ENCODE results near the gene ZNF516.
A peak's percentile ranks its signal among the peaks of the same experiment; 100 is the strongest.

Gene ZNF516

DNA sequence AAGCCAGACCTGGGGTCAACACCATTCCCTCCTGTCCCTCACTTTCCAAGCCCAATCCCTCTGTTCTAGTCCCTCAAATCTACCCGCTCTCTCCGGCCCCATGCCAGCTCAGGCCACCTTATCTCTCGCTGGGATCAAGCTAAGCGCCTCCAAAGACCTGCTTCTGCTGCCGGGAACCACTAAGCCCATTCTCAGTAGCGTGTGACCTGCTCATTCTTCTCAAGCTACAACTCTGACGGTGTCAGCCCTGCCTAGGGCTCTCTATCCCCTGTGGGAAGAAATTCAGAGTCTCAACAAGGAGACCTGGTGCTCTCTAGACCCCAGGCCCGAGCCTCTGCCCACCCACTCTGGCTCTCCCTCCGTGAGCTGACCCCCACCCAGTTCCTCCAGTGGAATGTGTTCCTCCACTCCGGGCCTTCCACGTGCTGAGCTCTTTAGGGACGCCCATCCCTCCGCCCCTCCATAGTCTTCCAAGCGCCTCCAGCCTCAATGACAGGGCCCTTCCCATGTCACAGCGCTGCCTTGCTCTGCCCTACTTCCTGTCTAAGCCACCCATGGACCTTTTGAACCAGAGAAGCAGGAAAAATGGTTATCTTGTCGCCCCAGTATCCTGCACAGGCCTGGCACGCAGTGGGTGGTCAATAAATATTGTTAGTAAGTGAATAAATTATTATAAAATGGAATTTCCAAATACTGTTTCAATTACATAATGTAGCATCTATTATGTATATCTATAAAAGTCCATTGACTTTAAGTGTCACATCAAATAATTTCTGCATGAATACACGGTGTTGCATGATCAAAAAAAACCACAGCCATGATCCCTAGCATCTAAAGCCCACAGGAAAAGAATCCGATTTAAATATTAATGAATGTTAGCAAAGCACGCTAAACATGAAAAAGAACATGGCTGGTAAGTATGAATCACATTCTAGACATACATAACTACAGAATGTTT, 127.6 kb downstream of the ZNF516 start:
- peaks cover 12% of the 10 kb centered on the region for H3K4me1 ChIP-seq (ENCODE audit: insufficient read depth, low read length)
- no peak overlapping the region for H3K27ac ChIP-seq (ENCODE audit: low read length)
- H3K79me2 ChIP-seq (ENCODE audit: insufficient read depth, low read length) = no peaks in the 10 kb centered on the region
- DNase-seq (peak; percentile 6), ATAC-seq (ENCODE audit: insufficient read depth, low read depth) (peak; percentile 22; the same call in 1 of the 3 replicates)
- H3K9me3 ChIP-seq (ENCODE audit: insufficient read depth, low read length, severe bottlenecking) = no peaks in the 10 kb centered on the region
- TF ChIP-seq, protein P1, sequence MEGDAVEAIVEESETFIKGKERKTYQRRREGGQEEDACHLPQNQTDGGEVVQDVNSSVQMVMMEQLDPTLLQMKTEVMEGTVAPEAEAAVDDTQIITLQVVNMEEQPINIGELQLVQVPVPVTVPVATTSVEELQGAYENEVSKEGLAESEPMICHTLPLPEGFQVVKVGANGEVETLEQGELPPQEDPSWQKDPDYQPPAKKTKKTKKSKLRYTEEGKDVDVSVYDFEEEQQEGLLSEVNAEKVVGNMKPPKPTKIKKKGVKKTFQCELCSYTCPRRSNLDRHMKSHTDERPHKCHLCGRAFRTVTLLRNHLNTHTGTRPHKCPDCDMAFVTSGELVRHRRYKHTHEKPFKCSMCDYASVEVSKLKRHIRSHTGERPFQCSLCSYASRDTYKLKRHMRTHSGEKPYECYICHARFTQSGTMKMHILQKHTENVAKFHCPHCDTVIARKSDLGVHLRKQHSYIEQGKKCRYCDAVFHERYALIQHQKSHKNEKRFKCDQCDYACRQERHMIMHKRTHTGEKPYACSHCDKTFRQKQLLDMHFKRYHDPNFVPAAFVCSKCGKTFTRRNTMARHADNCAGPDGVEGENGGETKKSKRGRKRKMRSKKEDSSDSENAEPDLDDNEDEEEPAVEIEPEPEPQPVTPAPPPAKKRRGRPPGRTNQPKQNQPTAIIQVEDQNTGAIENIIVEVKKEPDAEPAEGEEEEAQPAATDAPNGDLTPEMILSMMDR (IDR thresholded peaks at IDR 0.05; ENCODE audit: borderline replicate concordance, extremely low read depth, low read length, poor library complexity, severe bottlenecking) = no peak
- TF ChIP-seq EZH2 (IDR thresholded peaks at IDR 0.05; ENCODE audit: borderline replicate concordance, low read depth, low read length, severe bottlenecking) = no peak
- no peak overlapping the region for H3K9ac ChIP-seq (ENCODE audit: low read depth, low read length)
- H3K4me2 ChIP-seq (ENCODE audit: insufficient read depth, low read length) = no peak overlapping the region
- H2AFZ ChIP-seq (ENCODE audit: low read depth, low read length) = no peak overlapping the region
- no peak overlapping the region for H3K4me3 ChIP-seq (ENCODE audit: low read depth in 1 of 2, low read length in 2 of 2)
- H4K20me1 ChIP-seq (ENCODE audit: insufficient read depth, low read length) = no peaks in the 10 kb centered on the region
- H3K27me3 ChIP-seq (ENCODE audit: insufficient read depth, low read length, poor library complexity) = no peaks in the 10 kb centered on the region
- no peaks in the 10 kb centered on the region for H3K36me3 ChIP-seq (ENCODE audit: insufficient read depth, low read length)

DNA sequence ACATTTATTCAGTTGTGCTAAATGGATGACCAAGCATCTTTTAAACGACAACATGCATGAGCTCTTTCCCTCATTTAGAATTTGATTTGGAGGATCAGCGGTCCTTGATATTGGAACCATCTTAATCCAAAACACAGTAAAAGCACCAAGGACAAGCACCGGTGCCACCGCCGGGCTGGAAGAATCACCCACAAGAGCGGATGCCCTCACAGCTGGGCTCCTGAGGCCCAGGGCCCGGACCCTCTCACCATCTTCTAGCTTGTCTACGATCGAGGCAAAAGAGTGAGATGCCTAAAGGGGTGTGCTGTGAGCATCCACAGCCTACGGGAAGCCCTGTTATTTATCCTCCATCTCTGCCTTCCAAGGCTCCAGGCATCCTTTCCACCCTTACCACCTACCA, 129.5 kb downstream of the ZNF516 start:
- no peak overlapping the region for H3K27ac ChIP-seq (ENCODE audit: low read length)
- DNase-seq = no peak
- H3K27me3 ChIP-seq (ENCODE audit: insufficient read depth, low read length, poor library complexity) = no peaks in the 10 kb centered on the region
- H4K20me1 ChIP-seq (ENCODE audit: insufficient read depth, low read length) = no peaks in the 10 kb centered on the region
- no peaks in the 10 kb centered on the region for H3K79me2 ChIP-seq (ENCODE audit: insufficient read depth, low read length)
- H3K4me3 ChIP-seq (ENCODE audit: low read depth in 1 of 2, low read length in 2 of 2) = no peak overlapping the region
- H3K4me1 ChIP-seq (ENCODE audit: insufficient read depth, low read length) = no peaks in the 10 kb centered on the region; the same call in 1 of the 2 replicates
- no peak overlapping the region for H3K4me2 ChIP-seq (ENCODE audit: insufficient read depth, low read length)
- TF ChIP-seq, protein P1 (IDR thresholded peaks at IDR 0.05; ENCODE audit: borderline replicate concordance, extremely low read depth, low read length, poor library complexity, severe bottlenecking) = no peak
- no peak for TF ChIP-seq EZH2 (IDR thresholded peaks at IDR 0.05; ENCODE audit: borderline replicate concordance, low read depth, low read length, severe bottlenecking)
- H3K9me3 ChIP-seq (ENCODE audit: insufficient read depth, low read length, severe bottlenecking) = no peaks in the 10 kb centered on the region
- no peak overlapping the region for H3K9ac ChIP-seq (ENCODE audit: low read depth, low read length)
- H3K36me3 ChIP-seq (ENCODE audit: insufficient read depth, low read length) = no peaks in the 10 kb centered on the region
- no peak overlapping the region for H2AFZ ChIP-seq (ENCODE audit: low read depth, low read length)
- no peak for ATAC-seq (ENCODE audit: insufficient read depth, low read depth)

DNA sequence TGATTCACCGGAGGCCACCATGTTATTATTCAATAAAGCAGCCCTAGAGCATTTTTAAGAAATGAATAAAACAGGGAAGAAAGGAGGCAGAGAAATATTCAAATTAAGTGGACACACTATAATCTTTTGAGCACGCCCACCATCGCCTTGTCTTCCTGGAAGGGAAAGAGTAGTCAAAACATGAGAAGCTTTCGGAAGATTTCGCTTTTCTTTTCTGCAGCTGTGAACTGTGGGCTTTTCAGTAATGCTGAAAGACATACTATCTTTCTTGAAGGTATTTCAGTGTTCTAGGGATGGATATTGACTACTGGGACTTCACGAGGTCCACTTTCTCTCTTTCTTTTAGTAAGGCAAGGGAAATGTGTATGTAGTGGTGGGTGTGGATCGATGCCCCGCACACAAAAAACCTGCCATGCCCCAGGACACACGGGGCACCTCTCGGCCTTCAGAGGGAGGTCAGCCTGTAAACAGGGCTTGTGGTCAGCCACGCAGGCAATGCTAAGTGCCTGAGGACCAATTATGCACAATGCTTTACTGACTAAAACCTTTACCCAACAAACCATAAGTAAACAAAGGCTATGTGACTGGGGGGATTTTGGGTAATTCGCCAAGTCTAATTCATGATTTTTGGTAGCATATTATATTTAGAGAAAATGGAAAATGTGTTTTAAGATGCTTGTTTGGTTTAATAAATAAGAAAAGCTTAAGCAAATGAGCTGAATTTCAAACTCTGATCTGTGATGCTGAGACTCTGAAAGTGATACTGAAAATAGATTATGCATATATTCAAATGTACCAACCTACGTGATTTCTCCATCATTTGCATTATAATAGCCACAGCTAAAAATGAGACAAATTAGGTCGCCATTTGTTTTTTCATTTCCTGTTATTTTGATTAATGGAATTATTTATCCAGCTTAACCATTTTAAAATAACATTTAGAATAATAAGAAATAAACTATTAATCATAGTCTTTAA, 130.5 kb downstream of the ZNF516 start:
- H3K9me3 ChIP-seq (ENCODE audit: insufficient read depth, low read length, severe bottlenecking) = no peaks in the 10 kb centered on the region
- H3K27ac ChIP-seq (ENCODE audit: low read length) = no peak overlapping the region
- no peak overlapping the region for H2AFZ ChIP-seq (ENCODE audit: low read depth, low read length)
- no peak overlapping the region for H3K4me3 ChIP-seq (ENCODE audit: low read depth in 1 of 2, low read length in 2 of 2)
- H4K20me1 ChIP-seq (ENCODE audit: insufficient read depth, low read length) = no peaks in the 10 kb centered on the region
- H3K4me1 ChIP-seq (ENCODE audit: insufficient read depth, low read length) = no peaks in the 10 kb centered on the region; the same call in 1 of the 2 replicates
- no peak for TF ChIP-seq EZH2 (IDR thresholded peaks at IDR 0.05; ENCODE audit: borderline replicate concordance, low read depth, low read length, severe bottlenecking)
- TF ChIP-seq, protein P1 (IDR thresholded peaks at IDR 0.05; ENCODE audit: borderline replicate concordance, extremely low read depth, low read length, poor library complexity, severe bottlenecking) = no peak
- no peak for DNase-seq
- H3K4me2 ChIP-seq (ENCODE audit: insufficient read depth, low read length) = no peak overlapping the region
- H3K27me3 ChIP-seq (ENCODE audit: insufficient read depth, low read length, poor library complexity) = no peaks in the 10 kb centered on the region
- H3K9ac ChIP-seq (ENCODE audit: low read depth, low read length) = no peak overlapping the region
- H3K79me2 ChIP-seq (ENCODE audit: insufficient read depth, low read length) = no peaks in the 10 kb centered on the region
- ATAC-seq (ENCODE audit: insufficient read depth, low read depth) = no peak
- no peaks in the 10 kb centered on the region for H3K36me3 ChIP-seq (ENCODE audit: insufficient read depth, low read length)
